ENCODE data around the gene CACNA1F.

The CACNA1F gene

DNA sequence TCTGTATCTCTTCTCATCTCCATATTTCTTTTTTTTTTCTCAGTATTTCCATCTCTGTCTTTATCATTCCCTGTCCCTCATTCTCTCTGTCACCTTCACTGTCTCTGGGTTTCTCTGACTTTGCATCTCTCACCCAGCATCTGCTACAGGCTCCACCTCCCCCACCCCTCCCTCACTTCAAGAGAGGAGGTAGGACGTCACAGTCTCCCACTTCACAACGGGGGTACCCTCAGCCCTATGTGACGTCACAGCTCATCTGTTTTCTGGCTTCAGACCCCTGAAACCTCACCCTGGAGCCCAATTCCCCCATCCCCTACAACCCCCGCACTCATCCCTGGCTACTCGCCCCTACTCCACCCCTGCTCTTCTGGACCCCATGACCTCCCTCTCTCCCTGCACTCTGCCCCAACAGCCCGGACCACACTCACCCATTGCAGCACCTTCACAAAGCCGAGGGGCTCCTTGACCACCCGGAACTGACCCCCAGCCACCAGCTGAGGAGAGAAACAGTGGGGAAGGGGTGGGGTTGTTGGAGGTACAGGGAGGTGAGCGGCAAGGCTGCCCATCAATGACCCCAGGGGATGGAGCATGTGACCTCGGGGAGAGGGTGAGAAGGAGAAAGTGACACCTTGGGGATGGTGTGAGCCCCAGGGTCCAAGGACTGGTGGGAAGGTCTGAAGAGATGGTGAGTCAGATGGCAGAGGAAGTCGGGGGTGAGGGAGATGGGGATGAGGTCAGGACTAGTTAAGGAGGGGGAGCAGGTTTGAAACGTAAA lies 34.4 kb downstream of the CACNA1F start:
- DNase-seq (ENCODE audit: low read depth), result no peak

- DNase-seq (ENCODE audit: low read depth), result no peak
Measured at GRCh38 chrX:49197543-49198087, 35.5 kb downstream of the CACNA1F start.

DNA sequence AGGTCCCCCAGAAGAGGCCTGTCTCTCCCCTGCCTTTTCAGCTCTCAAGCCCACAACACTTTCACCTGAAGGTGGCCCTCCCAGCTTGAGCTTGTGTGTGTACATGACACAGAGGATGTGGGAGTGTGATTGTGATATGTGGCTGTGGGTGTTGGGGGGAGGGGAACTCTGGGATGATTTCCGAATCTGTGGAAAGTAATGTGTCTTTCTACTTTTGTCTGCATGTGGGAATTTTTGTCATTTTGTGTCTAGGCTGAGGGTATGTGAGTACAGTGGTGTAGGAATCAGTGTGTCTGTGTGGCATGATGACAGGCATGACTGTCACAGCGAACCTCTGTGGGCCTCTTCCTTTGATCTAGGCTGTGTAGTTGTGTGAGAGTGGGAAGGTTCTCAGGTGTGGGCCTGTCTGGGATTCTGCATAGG lies 39.6 kb downstream of the CACNA1F start:
- no peak for DNase-seq (ENCODE audit: low read depth)

- peak; percentile 23 for DNase-seq (ENCODE audit: low read depth)
Measured at GRCh38 chrX:49192722-49193328, 40.3 kb downstream of the CACNA1F start.

GRCh38 chrX:49191574-49192011 lies 41.5 kb downstream of the CACNA1F start:
- DNase-seq (ENCODE audit: low read depth), result peak; percentile 21

GRCh38 chrX:49190821-49191573 lies 42.1 kb downstream of the CACNA1F start:
- peak; percentile 73 for DNase-seq (ENCODE audit: low read depth)

DNA sequence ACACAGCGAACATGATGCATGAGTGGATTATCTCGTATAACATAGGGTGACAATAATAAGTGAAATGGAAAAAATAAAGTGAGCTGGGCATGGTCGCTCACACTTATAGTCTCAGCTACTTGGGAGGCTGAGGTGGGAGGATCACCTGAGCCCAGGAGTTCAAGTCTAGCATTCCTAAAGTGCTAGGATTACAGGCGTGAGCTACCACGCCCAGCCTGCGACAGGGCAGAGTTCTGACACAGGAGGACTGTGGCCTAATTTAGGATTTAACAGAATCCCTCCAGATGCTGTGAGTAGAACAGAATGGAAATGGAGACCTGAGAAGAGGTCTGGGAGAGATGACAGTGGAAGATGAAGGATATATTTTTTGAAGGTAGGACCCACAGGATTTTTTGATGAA lies 43.5 kb downstream of the CACNA1F start:
- DNase-seq (ENCODE audit: low read depth), result no peak

DNA sequence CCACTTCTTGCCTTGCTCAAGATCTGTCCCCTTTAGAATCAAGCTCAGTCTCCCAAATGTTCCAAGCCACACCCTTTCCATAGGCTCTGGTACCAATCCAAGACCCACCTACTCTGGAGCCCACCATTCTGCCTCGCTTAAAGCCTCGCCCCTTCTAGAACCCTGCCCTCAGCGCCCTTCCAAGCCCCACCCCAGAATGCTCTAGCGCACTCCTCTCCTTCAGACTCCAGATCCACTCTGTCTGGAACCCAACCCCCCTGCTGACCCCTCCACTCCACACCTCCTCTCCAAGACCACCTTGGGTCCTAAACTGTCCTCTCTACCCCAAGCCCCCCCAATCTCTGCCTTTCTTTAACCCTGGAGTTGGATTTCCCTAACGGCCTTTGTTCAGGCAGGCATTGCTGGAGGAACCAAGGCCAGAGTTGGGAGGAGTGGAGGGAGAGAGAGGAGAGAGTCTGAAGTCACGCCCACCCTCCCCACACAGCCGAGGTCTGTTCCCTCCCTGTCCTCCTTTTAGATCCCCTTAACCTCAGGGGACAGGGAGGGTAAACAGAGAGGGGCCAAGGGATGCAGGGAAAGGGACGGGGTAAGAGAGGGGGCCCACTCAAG lies 44.6 kb downstream of the CACNA1F start:
- DNase-seq (ENCODE audit: low read depth), result no peak

GRCh38 chrX:49187526-49187925 lies 45.6 kb downstream of the CACNA1F start:
- DNase-seq (ENCODE audit: low read depth), result no peak

GRCh38 chrX:49187028-49187394 lies 46.1 kb downstream of the CACNA1F start:
- no peak for DNase-seq (ENCODE audit: low read depth)

DNA sequence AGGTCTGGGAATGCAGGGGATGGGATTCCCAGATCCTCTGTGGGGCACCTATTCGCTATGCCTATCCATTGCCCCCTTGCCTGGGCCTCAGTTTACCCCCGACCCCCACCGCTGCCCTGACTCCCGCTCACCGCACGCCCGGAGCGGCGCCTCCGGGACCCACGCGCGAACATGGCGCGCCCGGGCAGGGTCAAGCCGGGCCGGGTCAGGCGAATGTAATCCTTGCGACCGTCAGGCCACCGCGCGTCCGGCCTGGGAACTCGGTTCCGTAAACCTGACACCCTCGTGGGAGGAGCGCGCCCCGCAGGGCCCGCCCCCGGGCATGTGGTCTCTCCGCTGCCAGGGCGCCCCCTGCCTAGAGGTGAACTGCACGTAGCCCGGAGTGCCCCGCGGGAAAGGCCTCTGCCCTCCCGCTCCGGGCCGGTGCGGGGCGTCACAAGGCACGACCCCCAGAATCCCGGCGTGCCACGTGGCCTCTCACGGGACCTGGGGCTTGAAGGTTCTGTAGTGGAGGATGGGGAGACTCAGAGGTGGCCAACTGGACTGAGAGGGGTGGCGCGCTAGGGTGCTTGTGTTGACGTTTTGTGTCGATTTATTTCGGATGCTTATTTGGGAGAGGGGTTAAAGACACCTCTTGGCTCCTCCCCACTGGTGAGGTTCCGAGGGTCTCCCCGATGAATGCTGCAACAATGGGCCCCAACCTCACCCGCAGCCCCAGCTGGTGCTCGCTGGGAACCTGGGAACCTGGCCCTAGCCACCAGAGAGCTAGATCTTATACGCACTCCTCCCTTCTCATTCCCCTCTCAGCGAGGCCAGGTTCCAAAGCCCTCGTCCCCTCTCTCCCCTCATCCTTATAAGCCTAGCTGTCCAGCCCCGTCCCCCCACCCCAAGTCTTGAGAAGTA lies 46.8 kb downstream of the CACNA1F start, which contains the start of gene PRICKLE3:
TSS of gene PRICKLE3 (minus strand) at position 249 of the 903 bp plus-strand sequence. CDS start at position 173, 76 bp downstream.
- peak; percentile 56 for DNase-seq (ENCODE audit: low read depth)

DNA sequence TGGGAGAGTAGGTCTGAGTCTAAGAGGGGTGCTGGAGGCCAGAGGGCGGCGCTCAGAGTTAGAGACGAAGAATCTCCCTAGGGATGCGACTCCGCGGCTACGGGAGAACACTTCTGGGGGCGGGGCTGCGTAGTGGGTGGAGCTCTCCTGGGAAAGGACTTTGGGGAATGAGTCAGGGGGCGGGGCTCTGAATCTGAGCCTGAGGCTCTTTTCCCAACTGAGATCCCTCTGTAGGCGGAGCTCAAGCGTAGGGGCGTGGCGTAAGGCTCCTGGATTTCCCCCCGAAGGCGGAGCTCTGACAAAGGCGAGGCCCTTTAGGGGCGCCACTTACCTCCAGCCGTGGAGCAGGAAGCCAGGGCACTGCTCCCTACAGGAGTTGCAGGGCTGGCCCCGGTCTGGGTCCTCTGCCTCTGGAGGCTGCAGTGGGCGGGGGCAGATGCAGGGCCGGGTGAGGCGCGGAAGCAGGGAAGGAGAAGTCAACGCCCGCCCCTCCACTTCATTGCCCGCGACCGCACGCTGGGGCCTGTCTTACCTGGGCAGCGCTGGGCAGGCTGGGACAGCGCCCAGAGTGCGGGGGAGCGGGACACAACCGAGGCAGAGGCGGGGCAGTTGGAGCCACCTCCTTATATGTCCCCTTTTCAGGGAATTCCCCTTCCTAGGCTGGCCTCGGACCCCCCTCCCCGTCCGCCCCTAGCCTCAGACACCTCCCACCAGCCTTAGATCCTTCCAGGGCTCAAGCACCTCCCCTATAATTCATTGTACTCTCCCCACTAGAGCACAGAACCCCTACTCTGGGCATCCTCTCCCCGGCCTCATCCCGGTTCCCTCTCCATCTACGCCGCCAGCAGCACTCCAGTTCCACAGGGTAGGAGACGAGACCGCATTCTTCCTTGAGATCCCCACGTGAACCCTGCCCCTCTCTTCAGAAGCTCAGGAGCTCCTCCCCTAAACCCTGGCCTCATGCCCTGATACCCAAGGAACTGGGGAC lies 48.6 kb downstream of the CACNA1F start:
- DNase-seq (ENCODE audit: low read depth), result peak; percentile 12

- DNase-seq (ENCODE audit: low read depth), result no peak
Measured at GRCh38 chrX:49183701-49184281, 49.3 kb downstream of the CACNA1F start.

DNA sequence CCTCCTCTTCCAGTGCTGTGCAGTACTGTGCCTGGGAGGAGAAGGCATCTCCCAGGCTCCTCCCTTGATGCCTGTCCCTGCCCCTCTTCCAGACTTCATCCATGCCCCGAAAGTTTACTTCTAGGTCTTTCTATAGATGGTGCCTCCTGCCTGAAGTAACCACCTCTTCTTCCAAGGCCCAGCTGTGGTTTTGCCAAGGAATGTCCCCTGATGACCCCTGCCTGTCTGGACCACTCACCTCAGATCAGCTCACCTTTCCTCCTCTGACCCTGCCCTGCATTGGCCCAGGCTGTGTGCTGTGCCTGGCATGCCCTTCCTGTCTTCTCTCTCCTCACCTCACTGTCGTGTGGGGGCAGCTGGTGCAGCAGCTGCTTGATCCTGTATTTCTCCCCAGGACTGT lies 53.8 kb downstream of the CACNA1F start:
- DNase-seq (ENCODE audit: low read depth), result no peak

DNA sequence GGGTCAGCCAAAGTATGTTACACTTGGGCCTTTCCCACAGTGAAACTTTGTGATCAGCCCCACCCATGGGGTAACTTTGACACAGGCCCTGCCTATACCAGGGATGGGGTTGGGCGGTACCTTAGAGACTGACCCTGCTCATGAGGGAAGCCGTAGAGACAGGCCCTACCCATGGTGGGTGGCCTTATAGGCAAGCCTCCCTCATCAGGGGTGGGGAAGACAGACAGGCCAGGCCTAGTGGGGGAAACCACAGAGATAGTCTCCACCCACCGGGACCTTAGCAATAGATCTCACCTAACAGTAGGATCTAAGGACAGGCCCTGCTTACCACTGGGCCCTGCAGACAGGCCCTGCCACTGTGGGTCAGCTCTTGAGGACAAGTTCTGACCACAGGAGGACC lies 54.6 kb downstream of the CACNA1F start:
- no peak for DNase-seq (ENCODE audit: low read depth)

- DNase-seq (ENCODE audit: low read depth), result no peak
Measured at GRCh38 chrX:49177873-49178480, 55.2 kb downstream of the CACNA1F start.

DNA sequence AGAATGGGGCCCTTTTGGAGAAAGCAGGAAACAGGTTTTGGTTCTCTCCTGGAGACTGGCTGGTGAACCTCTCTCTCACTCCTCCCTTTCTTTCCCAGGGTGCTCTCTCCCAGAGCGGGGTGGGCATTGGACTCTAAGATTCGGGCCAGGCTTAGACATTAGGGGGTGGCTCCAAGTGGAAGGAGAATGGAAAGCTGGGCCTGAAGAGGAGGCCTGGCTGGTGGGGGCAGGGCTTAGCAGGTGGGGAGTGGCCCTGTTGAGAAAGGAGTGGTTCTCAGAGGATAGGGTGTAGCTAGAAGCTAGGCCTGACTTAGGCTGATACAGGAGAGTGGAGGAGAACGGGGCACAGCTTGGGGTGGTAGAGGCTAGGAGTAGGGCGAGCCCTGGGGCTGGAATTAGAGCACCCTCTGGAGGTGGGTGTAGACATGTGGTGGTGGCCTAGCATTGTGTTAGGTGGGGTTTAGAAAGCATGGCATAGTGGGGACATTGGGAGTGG lies 55.8 kb downstream of the CACNA1F start:
- DNase-seq (ENCODE audit: low read depth), result no peak

GRCh38 chrX:49176421-49177326 lies 56.5 kb downstream of the CACNA1F start:
- no peak for DNase-seq (ENCODE audit: low read depth)

Measured in activated T-cell treated with anti-CD3 and anti-CD28 coated beads for 24 hours (primary cell).